Forelimb muscle (tissue), 1 donor: Measurements from ENCODE around the gene GFI1. TPM values are rescaled to one million over a fixed set of nuclear protein-coding genes. Genes with fewer than 3 reads are reported as not detected.
"Not testable (repeated sequence)": the region's sequence is repeated elsewhere in the genome, so short reads cannot be mapped to it uniquely, and the experiment has no call there.

ENCODE experiments used
- DNase-seq: peaks from one replicate; pipeline ENCODE4 v3.0.0-alpha.2; 2013; ENCODE audit warnings: low read depth
- polyA plus RNA-seq: library from polyadenylated mRNA; unstranded; fragments of 120-200 nt; gene quantifications from one replicate; pipeline ENCODE4 v1.2.1, GENCODE V29; 2013; ENCODE audit not compliant: insufficient read length

GFI1 gene
- polyA plus RNA-seq: 0.20 TPM

- DNase-seq: no peak
Measured at GRCh38 chr1:92486251-92487077, at the start of gene GFI1. TSS of gene GFI1 (minus strand) at chr1:92486925. CDS start at chr1:92483487, 3,438 bp downstream.

DNA sequence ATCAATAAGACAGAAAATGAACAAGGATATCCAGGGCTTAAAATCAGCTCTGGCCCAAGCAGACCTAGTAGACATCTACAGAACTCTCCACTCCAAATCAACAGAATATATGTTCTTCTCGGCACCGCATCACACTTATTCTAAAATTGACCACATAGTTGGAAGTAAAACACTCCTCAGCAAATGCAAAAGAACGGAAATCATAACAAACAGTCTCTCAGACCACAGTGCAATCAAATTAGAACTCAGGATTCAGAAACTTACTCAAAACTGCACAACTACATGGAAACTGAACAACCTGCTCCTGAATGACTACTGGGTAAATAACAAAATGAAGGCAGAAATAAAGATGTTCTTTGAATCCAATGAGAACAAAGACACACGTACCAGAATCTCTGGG is 45.6 kb upstream of the GFI1 start:
- not testable (repeated sequence) for DNase-seq

GRCh38 chr1:92531939-92532338 is 45.2 kb upstream of the GFI1 start:
- not testable (repeated sequence) for DNase-seq

DNA sequence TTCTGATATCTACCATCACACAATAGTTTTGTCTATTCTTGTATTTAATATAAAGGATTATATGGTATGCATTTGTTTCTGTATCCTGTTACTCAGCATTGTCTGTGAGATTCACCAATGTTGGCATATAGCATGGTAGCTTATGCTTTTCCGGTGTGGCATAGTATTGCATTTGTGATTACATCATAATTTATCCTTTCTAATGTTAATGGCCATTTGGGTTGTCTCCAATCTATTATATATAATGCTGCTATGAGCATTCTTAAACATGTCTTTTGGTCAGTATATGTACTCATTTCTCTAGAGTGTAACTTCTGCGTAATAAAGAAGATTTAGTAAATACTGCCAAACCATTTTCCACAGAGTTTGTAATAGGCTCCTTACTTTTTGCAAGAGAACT is 40.9 kb upstream of the GFI1 start:
- DNase-seq: no peak

DNA sequence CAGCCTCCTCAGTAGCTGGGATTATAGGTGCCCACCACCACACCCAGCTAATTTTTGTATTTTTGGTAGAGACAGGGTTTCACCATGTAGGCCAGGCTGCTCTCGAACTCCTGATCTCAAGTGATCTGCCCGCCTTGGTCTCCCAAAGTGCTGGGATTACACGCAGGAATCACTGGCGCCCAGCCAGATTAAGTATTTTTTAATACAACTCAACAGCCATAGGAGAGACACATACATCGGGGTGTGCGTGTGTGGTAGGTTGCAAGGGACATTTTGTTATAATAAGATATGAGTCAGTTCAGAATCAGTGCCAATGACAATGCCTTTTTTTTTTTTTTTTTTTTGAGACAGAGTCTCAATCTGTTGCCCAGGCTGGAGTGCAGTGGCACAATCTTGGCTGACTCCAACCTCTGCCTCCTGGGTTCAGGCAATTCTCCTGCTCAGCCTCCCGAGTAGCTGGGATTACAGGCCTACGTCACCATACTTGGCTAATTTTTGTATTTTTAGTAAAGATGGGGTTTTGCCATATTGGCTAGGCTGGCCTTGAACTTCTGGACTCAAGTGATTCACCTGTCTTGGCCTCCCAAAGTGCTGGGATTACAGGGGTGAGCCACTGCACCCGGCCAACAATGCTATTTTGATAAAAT is 38.3 kb upstream of the GFI1 start:
- DNase-seq: not testable (repeated sequence)

DNA sequence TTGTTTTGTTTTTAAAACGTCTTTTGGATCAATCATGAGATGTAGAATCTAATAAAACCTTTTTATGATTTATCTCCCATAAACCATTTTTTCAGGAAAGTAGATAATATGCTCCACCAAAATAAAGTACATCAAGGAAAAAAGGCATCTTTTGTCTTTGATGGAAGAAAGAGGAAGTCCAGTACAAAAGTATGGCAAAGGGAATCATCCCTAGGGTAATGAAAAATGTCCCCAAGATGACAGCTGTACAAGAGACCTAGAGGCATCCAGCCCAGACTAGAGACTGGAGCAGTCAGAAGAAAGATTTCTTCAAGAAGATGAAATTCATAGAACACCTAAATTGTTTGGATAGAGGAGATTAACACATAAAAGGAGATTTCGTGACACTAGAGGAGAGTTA is 32.3 kb upstream of the GFI1 start:
- no peak for DNase-seq

DNA sequence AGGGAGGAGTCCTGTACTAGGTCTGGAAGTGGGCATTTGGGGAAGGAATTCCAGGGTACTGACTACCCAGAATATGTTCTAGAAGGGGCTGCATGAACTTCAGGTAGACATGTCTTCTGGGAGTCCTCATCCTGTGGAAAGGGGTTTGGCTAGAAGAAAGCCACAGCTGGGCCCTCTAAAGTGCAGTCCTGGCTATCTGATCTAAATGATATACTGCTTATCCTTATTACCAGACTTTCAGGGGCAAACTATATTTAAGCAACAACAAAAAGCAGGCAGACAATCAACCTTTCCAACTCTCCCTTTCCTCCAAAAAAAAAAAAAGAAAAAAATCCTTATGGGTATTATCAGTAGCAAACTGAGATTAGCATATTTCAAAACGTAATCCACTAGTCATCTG is 29.8 kb upstream of the GFI1 start:
- DNase-seq: no peak

DNA sequence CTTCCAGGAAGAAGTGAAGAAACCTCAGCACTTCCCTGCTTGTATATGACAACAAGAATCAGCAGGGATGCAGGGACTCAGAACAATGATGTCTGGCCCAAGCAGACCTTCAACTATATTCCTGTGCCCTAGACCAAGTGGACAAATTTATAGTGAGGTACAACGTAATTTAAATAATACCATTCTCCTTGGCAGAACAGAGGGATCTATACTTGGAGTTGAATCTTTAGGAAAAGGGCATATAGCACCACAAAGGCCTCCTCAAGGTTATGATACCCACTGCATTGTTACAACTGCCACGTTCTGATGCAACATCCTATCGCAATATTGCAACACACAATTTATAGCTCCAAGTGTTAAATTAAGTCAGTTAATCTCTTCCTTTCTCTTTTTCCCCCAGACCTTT is 29.1 kb upstream of the GFI1 start:
- no peak for DNase-seq

- no peak for DNase-seq
Measured at GRCh38 chr1:92511541-92511940, 24.8 kb upstream of the GFI1 start.

- DNase-seq: no peak
Measured at GRCh38 chr1:92509619-92510018, 22.9 kb upstream of the GFI1 start.

- no peak for DNase-seq
Measured at GRCh38 chr1:92505015-92505692, 18.4 kb upstream of the GFI1 start.

DNA sequence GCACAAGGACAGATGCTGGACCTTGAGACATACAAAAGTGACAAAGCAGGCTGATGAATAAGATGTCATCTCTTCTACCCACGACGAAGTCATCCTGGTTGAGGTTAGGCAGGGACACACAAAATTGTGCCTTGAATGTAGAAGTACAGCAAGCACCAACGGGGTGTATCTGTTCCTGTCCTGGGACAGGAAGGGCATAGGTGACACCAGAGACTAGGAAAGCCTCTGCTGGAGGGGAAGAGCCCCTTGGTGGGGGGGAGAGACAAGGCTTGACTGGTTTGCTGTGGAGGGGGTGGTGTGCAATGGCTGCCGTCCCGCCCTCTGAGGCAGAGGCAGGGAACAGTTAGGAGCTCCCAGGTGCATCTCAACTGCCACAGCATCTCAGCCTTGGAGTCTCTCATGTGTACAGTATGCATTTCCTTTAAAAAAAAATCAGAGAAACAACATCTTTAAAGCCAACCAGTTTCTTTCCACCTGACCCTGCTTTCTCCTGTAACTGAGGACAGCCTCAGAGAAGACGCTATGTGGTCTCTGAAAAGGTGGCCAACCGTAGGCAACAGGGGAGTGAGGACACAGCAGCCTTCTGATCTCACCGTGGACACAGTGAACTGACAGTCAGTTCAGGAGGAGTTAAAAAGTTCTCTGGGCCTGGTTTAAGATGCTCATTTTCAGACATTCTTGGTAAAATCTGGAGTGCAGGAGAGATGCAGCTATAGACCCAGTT is 17.7 kb upstream of the GFI1 start:
- DNase-seq: no peak

GRCh38 chr1:92503926-92504285 is 17.2 kb upstream of the GFI1 start:
- no peak for DNase-seq

GRCh38 chr1:92503043-92503925 is 16.6 kb upstream of the GFI1 start:
- no peak for DNase-seq

GRCh38 chr1:92502247-92502646 is 15.5 kb upstream of the GFI1 start:
- DNase-seq: no peak

DNA sequence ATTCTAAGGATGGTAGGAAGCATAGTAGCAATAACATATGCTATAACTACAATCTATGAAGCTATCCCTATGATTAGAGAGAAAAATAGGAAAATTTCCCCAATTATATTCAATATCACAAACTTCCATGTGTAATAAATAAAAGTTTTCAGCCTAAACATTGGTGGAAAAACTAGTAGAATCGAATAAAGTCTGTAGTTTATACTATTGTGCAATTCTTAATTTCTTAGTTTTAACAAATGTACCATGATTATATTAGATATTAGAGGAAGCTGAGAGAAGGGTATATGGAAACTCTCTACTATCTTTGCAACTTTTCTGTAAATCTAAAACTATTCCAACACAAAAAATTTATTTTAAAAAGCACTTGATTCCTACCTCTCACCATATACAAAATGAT is 13.8 kb upstream of the GFI1 start:
- no peak for DNase-seq

GRCh38 chr1:92495392-92496063 is 8.8 kb upstream of the GFI1 start:
- no peak for DNase-seq

GRCh38 chr1:92494485-92495141 is 7.9 kb upstream of the GFI1 start:
- no peak for DNase-seq

DNA sequence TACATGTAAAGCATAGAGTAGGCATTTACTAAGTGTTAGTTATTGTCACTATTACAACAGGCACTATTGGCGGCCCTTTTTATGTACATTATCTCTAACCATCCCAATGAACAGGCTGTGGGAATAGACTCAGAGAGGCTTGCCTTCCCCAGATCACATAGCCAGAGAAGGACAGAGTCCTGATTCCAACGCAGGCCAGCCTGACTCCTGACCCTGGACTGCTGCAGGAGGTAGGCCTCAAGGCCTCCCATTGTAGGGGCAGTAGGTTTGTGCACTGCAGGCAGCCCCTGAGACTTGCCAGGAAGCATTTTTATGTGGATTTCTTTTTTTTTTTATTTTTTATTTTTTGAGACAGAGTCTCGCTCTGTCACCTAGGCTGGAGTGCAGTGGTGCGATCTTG is 6.4 kb upstream of the GFI1 start:
- DNase-seq: no peak

- no peak for DNase-seq
Measured at GRCh38 chr1:92488832-92489231, 2.1 kb upstream of the GFI1 start.
